ENCODE measurements around the gene OOSP4B.

DNA sequence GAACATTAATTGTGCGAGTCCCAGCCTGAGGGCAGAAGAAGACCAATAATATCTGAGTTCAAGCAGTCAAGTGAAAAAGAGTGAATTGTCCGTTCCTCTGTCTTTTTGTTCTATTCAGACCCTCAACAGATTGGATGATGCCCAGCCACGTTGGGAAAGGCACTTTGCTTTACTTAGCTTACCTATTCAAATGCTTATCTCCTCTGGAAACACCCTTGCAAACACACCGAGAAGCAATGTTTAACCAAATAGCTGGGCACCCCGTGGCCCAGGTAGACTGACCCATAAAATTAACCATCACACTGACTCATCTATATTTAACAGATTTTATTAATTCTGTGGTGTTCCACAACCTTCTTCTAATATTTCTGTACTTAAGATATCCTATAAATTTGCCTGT, 43.9 kb upstream of the OOSP4B start:
- TF ChIP-seq, protein P1, sequence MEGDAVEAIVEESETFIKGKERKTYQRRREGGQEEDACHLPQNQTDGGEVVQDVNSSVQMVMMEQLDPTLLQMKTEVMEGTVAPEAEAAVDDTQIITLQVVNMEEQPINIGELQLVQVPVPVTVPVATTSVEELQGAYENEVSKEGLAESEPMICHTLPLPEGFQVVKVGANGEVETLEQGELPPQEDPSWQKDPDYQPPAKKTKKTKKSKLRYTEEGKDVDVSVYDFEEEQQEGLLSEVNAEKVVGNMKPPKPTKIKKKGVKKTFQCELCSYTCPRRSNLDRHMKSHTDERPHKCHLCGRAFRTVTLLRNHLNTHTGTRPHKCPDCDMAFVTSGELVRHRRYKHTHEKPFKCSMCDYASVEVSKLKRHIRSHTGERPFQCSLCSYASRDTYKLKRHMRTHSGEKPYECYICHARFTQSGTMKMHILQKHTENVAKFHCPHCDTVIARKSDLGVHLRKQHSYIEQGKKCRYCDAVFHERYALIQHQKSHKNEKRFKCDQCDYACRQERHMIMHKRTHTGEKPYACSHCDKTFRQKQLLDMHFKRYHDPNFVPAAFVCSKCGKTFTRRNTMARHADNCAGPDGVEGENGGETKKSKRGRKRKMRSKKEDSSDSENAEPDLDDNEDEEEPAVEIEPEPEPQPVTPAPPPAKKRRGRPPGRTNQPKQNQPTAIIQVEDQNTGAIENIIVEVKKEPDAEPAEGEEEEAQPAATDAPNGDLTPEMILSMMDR (IDR thresholded peaks at IDR 0.05): no peak
- TF ChIP-seq JUND (IDR thresholded peaks at IDR 0.05) (no peak), MAX (IDR thresholded peaks at IDR 0.05; ENCODE audit: low read depth) (no peak), POLR2AphosphoS5 (IDR thresholded peaks at IDR 0.05; ENCODE audit: low read depth, low read length) (no peak), CHD2 (IDR thresholded peaks at IDR 0.05; ENCODE audit: low read length, partially characterized antibody) (no peak)
- TF ChIP-seq, protein P2, sequence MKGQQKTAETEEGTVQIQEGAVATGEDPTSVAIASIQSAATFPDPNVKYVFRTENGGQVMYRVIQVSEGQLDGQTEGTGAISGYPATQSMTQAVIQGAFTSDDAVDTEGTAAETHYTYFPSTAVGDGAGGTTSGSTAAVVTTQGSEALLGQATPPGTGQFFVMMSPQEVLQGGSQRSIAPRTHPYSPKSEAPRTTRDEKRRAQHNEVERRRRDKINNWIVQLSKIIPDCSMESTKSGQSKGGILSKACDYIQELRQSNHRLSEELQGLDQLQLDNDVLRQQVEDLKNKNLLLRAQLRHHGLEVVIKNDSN (IDR thresholded peaks at IDR 0.05; ENCODE audit: borderline replicate concordance, low read depth): no peak

Measured in SK-N-SH (cell line).